ENCODE results near the gene QSOX2. TPM values are rescaled to one million over a fixed set of nuclear protein-coding genes. Genes with fewer than 3 reads are reported as not detected.

Gene QSOX2
- total and polyA plus RNA-seq, 4 donors: 4.9 to 12.2 (median 10.3) TPM

GRCh38 chr9:136293476-136294077 lies 48.0 kb upstream of the QSOX2 start:
- WGBS, 2 donors: 81 to 87% methylated on average over 14 of the region's 14 CpGs
- no peak for DNase-seq
- H3K36me3 ChIP-seq (ENCODE audit: control insufficient read depth in 4 of 4, insufficient read depth in 4 of 4, low read length in 4 of 4): no peaks in the 10 kb centered on the region
- no peaks in the 10 kb centered on the region for H3K27me3 ChIP-seq (ENCODE audit: control insufficient read depth in 3 of 3, insufficient read depth in 3 of 3, low read length in 2 of 3)
- no peak overlapping the region for H3K9ac ChIP-seq (ENCODE audit: insufficient read depth in 1 of 2, low read length in 2 of 2)
- TF ChIP-seq, protein P1, sequence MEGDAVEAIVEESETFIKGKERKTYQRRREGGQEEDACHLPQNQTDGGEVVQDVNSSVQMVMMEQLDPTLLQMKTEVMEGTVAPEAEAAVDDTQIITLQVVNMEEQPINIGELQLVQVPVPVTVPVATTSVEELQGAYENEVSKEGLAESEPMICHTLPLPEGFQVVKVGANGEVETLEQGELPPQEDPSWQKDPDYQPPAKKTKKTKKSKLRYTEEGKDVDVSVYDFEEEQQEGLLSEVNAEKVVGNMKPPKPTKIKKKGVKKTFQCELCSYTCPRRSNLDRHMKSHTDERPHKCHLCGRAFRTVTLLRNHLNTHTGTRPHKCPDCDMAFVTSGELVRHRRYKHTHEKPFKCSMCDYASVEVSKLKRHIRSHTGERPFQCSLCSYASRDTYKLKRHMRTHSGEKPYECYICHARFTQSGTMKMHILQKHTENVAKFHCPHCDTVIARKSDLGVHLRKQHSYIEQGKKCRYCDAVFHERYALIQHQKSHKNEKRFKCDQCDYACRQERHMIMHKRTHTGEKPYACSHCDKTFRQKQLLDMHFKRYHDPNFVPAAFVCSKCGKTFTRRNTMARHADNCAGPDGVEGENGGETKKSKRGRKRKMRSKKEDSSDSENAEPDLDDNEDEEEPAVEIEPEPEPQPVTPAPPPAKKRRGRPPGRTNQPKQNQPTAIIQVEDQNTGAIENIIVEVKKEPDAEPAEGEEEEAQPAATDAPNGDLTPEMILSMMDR (IDR thresholded peaks at IDR 0.05; ENCODE audit: control extremely low read depth, extremely low read depth): no peak
- peaks cover 0 to 7% (median 0%) of the 10 kb centered on the region in 5 donors for H3K4me1 ChIP-seq (ENCODE audit: control insufficient read depth in 5 of 5, insufficient read depth in 5 of 5, low read length in 5 of 5)
- ATAC-seq (ENCODE audit: insufficient read depth, low FRiP score): no peak
- no peak overlapping the region for H3K4me3 ChIP-seq
- H3K9me3 ChIP-seq (ENCODE audit: control insufficient read depth in 4 of 4, insufficient read depth in 3 of 4, low read length in 3 of 4): peaks cover 0 to 4% (median 0%) of the 10 kb centered on the region in 4 donors
- H3K27ac ChIP-seq (ENCODE audit: low read depth in 1 of 2, low read length in 1 of 2): no peak overlapping the region

- no peak for ATAC-seq (ENCODE audit: insufficient read depth, low FRiP score)
- no peak overlapping the region for H3K27ac ChIP-seq (ENCODE audit: low read depth in 1 of 2, low read length in 1 of 2)
- H3K4me1 ChIP-seq (ENCODE audit: control insufficient read depth in 5 of 5, insufficient read depth in 5 of 5, low read length in 5 of 5): peaks cover 0 to 7% (median 0%) of the 10 kb centered on the region in 5 donors
- 72 to 82% methylated on average over 33 to 34 of the region's 34 CpGs for WGBS, 2 donors
- TF ChIP-seq, protein P1 (IDR thresholded peaks at IDR 0.05; ENCODE audit: control extremely low read depth, extremely low read depth): no peak
- no peaks in the 10 kb centered on the region for H3K27me3 ChIP-seq (ENCODE audit: control insufficient read depth in 3 of 3, insufficient read depth in 3 of 3, low read length in 2 of 3)
- H3K36me3 ChIP-seq (ENCODE audit: control insufficient read depth in 4 of 4, insufficient read depth in 4 of 4, low read length in 4 of 4): no peaks in the 10 kb centered on the region
- H3K9me3 ChIP-seq (ENCODE audit: control insufficient read depth in 4 of 4, insufficient read depth in 3 of 4, low read length in 3 of 4): peaks cover 0 to 4% (median 0%) of the 10 kb centered on the region in 4 donors
- H3K9ac ChIP-seq (ENCODE audit: insufficient read depth in 1 of 2, low read length in 2 of 2): no peak overlapping the region
- peak in 2 of 3 donors; percentile 25 to 54 for DNase-seq
- H3K4me3 ChIP-seq: no peak overlapping the region
Measured at GRCh38 chr9:136292591-136293448, 47.2 kb upstream of the QSOX2 start.

- Histone ChIP-seq H3K4me3 (no peak overlapping the region), H3K9me3 (ENCODE audit: control insufficient read depth in 4 of 4, insufficient read depth in 3 of 4, low read length in 3 of 4) (peaks cover 0 to 4% (median 0%) of the 10 kb centered on the region in 4 donors), H3K27ac (ENCODE audit: low read depth in 1 of 2, low read length in 1 of 2) (no peak overlapping the region), H3K27me3 (ENCODE audit: control insufficient read depth in 3 of 3, insufficient read depth in 3 of 3, low read length in 2 of 3) (no peaks in the 10 kb centered on the region), H3K36me3 (ENCODE audit: control insufficient read depth in 4 of 4, insufficient read depth in 4 of 4, low read length in 4 of 4) (no peaks in the 10 kb centered on the region), H3K9ac (ENCODE audit: insufficient read depth in 1 of 2, low read length in 2 of 2) (no peak overlapping the region), H3K4me1 (ENCODE audit: control insufficient read depth in 5 of 5, insufficient read depth in 5 of 5, low read length in 5 of 5) (peaks cover 0 to 7% (median 0%) of the 10 kb centered on the region in 5 donors)
- WGBS, 2 donors: 77 to 87% methylated on average over 19 of the region's 19 CpGs
- no peak for ATAC-seq (ENCODE audit: insufficient read depth, low FRiP score)
- no peak for DNase-seq
- TF ChIP-seq, protein P1 (IDR thresholded peaks at IDR 0.05; ENCODE audit: control extremely low read depth, extremely low read depth): no peak
Measured at GRCh38 chr9:136292026-136292538, 46.5 kb upstream of the QSOX2 start.
